SK-N-MC (cell line): ENCODE results near the gene SPEF1.

ENCODE experiments used
- EZH2 ChIP-seq: fragments of 200-600 bp; sonication (generic); IDR thresholded peaks from one replicate; pipeline ENCODE4 v1.6.1; 2017; ENCODE audit warnings: antibody characterized with exemption
- POLR2AphosphoS5 ChIP-seq: IDR thresholded peaks from 2 replicates; pipeline ENCODE4 v1.6.1; 2012; ENCODE audit warnings: mild to moderate bottlenecking, low read depth, low read length, borderline replicate concordance

GRCh38 chr20:3751305-3751674 lies 30.0 kb downstream of the SPEF1 start:
- TF ChIP-seq EZH2 = no peak
- no peak for TF ChIP-seq POLR2AphosphoS5
